Left cardiac atrium (tissue), 4 donors: Measurements from ENCODE around the gene LRP2. TPM values are rescaled to one million over a fixed set of nuclear protein-coding genes. Genes with fewer than 3 reads are reported as not detected.
A peak's percentile ranks its signal among the peaks of the same experiment; 100 is the strongest.
"Not testable (repeated sequence)": the region's sequence is repeated elsewhere in the genome, so short reads cannot be mapped to it uniquely, and the experiment has no call there.

Experiments
- ATAC-seq, 2 donors: fragments of 200-7000 bp; cut with Tn5 transposase; one replicate each; pipeline ENCODE4 v1.9.1; 2020; ENCODE audit warnings: mild to moderate bottlenecking in 2 of 2, moderate library complexity in 2 of 2
- DNase-seq: peaks from one replicate; pipeline ENCODE4 v3.0.0-alpha.2; 2020
- intact Hi-C, 2 donors: fragments of 100-400 bp; cut with DNase I; formaldehyde crosslinking; loops; one replicate each; pipeline versions ENCODE4 v1.14.1 to v1.15.1; 2022 to 2023
- long read RNA-seq: library from polyadenylated mRNA; unstranded; transcript quantifications from one replicate; pipeline ENCODE4 v2.0.0, GENCODE V29; 2021
- total RNA-seq, 2 donors: library from RNA; stranded (reverse); fragmentation: NEBNext Ultra II Directional; extraction: Animal tissue kit (Norgen Biotek cat#: 25700); gene quantifications; one replicate each; pipeline ENCODE4 v1.2.1, GENCODE V29; 2021
- donor health status: DM: no; HTN: yes; CAD: no.
- donor health status: DM: no; HTN: yes; CAD: no; lungs with severe emphysema.
- donor health status: DM: yes; HTN: yes; CAD: no.
- donor health status: Dilated cardiomyopathy.

Gene LRP2
- total RNA-seq, result 1 to 10 TPM; 1.8 to 2.9 TPM
- long read RNA-seq, result 0 reads

DNA sequence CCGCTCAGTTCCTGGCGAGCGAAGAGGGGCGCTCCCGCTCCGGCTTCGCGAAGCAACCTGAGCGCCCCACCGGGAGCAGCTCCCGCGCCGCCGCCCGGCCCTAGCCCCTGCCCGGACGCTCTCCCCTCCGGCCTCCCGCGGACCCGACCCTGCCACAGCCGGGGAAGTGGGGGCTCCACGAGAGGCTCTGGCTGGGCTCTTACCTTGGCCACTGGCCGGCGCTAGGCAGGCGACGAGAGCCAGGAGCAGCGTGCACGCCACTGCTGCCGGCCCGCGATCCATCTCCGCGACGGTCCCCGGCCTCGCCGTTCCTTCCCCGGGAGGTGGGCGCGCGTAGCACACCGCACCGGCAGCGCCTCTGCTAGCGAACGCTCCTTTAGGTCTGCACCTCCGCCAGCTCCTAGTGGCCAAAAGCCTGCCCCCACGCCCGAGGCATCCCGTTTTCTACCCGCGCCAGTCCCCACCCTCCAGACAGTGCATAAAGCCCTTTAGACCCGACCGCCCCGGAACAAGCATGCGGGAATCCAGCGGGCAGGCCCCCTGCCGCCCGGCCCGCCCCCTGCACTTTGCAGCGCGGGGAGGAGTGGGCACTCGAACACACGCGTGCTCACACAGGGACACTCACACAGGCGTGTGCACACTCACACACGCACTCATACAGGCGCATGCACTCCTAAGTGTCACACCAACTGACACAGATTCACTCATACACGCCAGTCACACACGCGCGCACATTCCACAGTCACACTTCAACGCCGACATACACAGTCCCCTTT is at the start of gene LRP2:
Gene LRP2 (minus strand): TSS at position 417 of the 776 bp plus-strand sequence. CDS start 135 bp downstream, at position 282.
- DNase-seq (peak; percentile 27), ATAC-seq (peak; percentile 35 to 45)
- intact Hi-C loops, result no loop called here

DNA sequence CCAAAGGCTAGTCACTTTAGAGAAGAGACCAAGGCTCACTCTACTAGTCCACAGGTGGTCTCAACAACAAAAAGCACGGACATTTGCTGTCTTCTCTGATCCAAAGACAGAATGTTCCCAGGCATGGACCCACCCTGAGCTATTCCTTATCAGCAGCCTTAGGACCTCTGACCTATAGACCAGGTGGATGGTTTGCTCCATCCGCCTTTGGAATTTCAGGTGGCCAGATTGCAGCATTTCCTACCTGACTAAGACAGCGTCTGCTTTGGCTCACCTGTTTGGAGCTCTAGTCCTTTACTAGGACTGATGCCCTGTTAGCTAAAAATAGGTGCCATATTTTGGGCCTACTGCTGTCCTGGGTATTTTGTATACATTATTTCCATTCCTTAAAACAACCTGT is 44.6 kb upstream of the LRP2 start:
- intact Hi-C loops, result no loop called here
- ATAC-seq (no peak), DNase-seq (no peak)

DNA sequence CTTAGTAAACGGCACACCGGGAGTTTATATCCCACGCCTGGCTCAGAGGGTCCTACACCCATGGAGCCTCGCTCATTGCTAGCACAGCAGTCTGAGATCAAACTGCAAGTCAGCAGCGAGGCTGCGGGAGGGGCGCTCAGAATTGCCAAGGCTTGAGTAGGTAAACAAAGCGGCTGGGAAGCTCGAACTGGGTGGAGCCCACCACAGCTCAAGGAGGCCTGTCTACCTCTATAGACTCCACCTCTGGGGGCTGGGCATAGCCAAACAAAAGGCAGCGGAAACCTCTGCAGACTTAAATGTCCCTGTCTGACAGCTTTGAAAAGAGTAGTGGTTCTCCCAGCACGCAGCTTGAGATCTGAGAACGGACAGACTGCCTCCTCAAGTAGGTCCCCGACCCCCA is 37.2 kb upstream of the LRP2 start:
- intact Hi-C loops, ATAC-seq, DNase-seq: not testable (repeated sequence)

DNA sequence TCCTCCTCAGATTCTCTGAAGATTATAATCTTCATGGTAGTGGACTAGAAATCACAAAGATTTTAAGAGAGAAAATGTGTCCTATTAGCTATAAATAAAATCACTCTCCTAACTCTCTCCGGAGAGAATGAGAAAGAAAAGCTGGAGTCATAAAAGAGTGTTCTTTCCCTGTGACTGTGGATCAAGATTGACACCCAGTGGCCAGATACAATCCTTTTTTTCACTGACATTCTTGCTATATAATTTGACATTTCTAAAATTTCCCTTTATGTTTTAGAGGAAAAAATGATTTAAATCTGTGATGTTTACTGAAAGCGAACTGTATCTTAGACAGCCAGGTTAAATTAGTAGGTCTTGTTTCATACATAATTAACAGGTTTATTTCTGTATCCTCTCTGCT is 35.4 kb upstream of the LRP2 start:
- ATAC-seq, result no peak
- intact Hi-C loops, result no loop called here
- no peak for DNase-seq

GRCh38 chr2:169395821-169396374 is 33.6 kb upstream of the LRP2 start:
- no peak for ATAC-seq
- intact Hi-C loops, result no loop called here
- DNase-seq, result no peak

- DNase-seq, result no peak
- intact Hi-C loops, result no loop called here
- no peak for ATAC-seq
Measured at GRCh38 chr2:169393068-169393590, 30.8 kb upstream of the LRP2 start.

DNA sequence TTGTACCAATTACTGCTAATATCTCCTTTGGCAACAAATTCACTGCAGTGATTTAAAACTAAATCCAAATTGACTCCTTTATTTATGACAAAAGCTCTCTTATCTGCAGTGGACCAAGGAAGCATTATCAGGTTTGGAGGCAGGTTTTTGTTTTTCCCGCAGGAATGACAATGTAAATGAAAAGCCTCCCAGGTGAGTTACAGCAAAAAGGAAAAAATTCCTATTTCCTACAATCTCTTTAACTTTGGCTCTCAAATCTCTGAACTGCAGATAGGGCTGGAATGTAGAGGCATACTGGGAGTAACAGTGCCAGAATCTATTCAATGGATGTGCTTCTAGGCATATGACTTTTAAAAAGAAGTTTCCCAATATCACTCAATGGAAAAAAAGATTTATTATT is 28.9 kb upstream of the LRP2 start:
- ATAC-seq (no peak), DNase-seq (no peak)
- intact Hi-C loops, result no loop called here

GRCh38 chr2:169388161-169388560 is 25.8 kb upstream of the LRP2 start:
- DNase-seq (no peak), ATAC-seq (no peak)
- intact Hi-C loops, result no loop called here

GRCh38 chr2:169386722-169387121 is 24.4 kb upstream of the LRP2 start:
- intact Hi-C loops, result no loop called here
- ATAC-seq (peak in 1 of 2 donors; percentile 23), DNase-seq (no peak)

DNA sequence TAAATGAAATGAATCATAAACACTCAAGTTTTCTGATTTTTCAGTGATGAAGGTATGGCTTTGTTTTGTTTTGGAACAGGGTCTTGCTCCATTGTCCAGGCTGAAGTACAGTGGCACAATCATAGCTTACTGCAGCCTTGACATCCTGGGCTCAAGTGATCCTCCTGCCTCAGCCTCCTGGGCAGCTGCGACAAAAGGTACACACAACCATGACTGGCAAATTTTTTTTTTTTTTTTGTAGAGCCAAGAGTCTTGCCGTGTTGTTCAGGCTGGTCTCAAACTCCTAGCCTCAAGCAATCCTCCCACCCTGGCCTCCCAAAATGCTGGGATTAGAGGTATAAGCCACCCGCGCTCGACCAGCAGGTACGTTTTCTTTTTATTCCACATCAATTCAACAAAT is 22.5 kb upstream of the LRP2 start:
- DNase-seq (no peak), ATAC-seq (no peak)
- intact Hi-C loops, result no loop called here

- no peak for DNase-seq
- intact Hi-C loops, result no loop called here
- no peak for ATAC-seq
Measured at GRCh38 chr2:169372561-169372960, 10.2 kb upstream of the LRP2 start.

DNA sequence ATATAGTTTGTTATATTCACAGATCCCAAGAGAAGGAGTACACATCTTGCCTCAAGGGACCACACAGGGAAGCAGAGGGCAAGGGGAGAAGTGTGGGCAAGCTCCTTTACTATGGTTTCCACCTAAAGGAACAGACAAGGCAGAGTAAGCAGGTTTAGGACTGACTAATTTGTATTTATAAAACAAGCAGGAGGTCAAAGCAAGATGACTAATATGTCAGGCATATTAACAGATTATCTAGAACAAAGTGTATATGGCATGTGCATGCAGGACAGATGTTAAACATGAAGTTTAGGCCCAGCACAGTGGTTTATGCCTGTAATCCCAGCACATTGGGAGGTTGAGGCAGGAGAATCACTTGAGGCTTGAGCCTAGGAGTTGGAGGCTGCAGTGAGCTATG is 3.7 kb upstream of the LRP2 start:
- no peak for DNase-seq
- intact Hi-C loops, result no loop called here
- ATAC-seq, result no peak

DNA sequence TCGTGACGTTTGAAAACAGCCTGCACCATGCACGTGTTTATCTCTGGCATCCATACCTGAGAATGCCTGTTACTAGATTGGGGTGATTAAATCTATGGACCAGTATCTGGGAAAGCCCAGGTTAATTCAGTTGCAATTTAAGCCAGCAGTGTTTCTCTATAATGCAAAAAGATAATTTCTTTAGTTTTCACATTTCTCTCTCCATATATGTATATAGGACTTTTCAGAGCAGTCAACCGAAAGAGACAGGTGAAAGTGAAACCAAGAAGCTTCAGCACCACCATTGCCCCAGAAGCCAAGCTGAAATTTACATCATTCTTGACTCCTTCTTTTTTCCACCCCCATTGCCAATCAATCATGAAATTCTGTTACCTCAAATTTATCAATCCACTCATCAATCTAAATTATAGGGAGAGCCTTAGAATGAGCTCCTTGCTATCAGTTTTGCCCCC is 2.7 kb upstream of the LRP2 start:
- ATAC-seq (no peak), DNase-seq (no peak)
- intact Hi-C loops, result no loop called here

- DNase-seq, result peak; percentile 37
- peak; percentile 20 to 48 for ATAC-seq
- intact Hi-C loops, result no loop called here
Measured at GRCh38 chr2:169363560-169364150, 1.3 kb upstream of the LRP2 start.

DNA sequence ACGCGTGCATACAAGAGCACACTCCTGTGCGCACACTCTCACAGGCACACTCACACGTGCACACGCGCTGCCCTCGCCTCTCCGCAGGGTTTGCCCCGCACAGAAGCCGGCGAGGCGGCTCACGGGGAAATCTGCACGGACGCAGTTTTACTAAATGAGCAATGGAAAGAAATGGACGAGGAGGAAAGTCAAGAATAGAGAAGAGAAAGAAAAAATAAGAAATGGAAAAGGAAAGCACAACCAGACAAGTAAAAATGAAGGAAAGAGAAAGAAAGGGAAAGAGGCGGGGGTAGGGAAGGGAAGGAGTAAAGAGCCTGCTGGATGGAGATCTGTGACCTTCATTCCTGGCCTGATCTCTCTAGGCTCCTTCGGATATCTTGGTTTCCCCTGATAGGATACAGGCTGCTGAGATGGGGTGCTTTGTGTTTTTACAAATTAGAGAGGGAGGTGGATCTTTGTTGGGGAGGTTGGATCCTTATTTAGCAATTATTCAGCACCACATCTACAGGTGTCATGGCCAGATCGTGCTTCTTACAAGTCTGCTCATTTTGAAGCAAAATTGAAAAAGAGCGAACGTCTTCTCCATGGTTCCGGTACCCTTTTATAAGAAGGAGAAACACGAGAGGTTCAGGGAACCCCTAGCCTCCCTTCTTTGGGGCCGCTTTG is 693 bp upstream of the LRP2 start:
- ATAC-seq (peak; percentile 3 to 6), DNase-seq (no peak)
- intact Hi-C loops, result no loop called here

DNA sequence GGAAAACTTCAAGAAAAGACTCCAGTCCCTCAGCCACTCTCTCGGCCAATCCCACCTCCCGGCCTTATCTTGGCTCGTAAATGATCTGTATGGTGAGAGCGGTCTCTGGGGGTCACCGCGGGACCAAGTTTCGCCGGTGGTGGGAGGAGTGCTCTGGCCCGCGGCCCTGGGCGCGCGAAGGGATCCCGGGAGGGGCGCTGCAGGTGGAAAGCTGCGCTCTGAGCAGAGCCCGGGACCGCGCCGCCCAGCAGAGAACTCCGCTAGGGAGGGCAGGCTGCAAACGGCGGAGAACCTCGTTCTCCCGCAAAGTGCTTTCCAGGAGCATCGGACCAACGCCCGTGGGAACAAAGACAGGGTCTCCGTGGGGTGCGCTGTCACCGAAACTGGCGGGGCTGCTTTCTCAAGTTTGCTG is 622 bp downstream of the LRP2 start:
- peak; percentile 24 for DNase-seq
- peak in 1 of 2 donors; percentile 66 for ATAC-seq

GRCh38 chr2:169360984-169361705 is 1.2 kb downstream of the LRP2 start:
- ATAC-seq (no peak), DNase-seq (no peak)
- intact Hi-C loops, result no loop called here

More for the DNA sequence above, 622 bp downstream of the LRP2 start:
- intact Hi-C loops, result no loop called here

DNA sequence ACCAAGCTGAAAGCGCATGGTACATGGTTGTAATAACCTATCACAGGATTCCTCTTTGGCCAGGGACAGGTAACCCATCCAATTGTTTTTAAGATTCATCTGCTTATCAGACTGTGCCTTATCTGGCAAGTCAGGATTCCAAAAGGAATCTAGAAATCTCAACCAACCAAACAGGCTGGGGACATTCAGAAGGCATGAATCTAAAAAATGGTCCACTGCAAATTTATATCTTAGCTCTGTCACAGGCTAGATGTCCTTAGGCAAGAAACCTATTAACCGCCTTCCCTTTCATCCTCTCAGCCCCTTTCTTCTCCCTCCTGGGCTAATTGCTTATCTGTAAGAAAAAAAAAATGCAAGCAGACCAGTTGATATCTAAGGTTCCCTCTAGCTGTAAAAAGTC is 4.3 kb downstream of the LRP2 start:
- no peak for ATAC-seq
- intact Hi-C loops, result no loop called here

DNA sequence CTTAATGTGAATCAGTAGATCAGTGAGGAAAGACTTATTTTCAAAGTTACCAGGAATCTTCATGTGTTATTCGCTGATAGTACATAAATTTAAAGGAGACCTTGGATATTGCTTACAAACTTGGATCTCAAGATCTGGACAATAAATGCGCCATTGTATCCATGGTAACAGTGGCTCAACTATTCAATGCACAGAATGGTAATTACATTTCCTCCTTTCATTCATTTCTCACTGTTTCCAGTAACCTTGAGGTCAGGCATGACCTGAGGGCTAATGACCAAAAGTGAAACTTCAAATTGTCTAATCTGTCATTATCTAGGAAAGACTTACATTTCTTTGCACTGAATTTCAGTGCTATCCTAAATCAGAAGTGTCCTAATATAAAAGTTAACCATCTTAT is 8.1 kb downstream of the LRP2 start:
- ATAC-seq (no peak), DNase-seq (no peak)
- intact Hi-C loops, result no loop called here

More for the DNA sequence above, 4.3 kb downstream of the LRP2 start:
- no peak for DNase-seq
